GM23338 (cell line): Measurements from ENCODE around the gene USP24. TPM values are rescaled to one million over a fixed set of nuclear protein-coding genes. Genes with fewer than 3 reads are reported as not detected.
A peak's percentile ranks its signal among the peaks of the same experiment; 100 is the strongest.

Experiments
- ATAC-seq: fragments of 200-7000 bp; cut with Tn5 transposase; 3 replicates; pipeline ENCODE4 v1.9.1; 2020
- DNase-seq: peaks from one replicate; pipeline ENCODE4 v3.0.0-alpha.2; 2015; ENCODE audit warnings: low spot score
- H2AFZ ChIP-seq: fragments of 200-600 bp; sonication (generic); 2 replicates; pipeline ENCODE4 v1.8.0; 2016; ENCODE audit warnings: antibody characterized with exemption, mild to moderate bottlenecking, moderate library complexity
- H3F3A ChIP-seq: fragments of 200-600 bp; sonication (generic); replicated peaks from 2 replicates; pipeline ENCODE4 v1.8.0; 2017; ENCODE audit warnings: antibody characterized with exemption, mixed run types, low read depth
- H3K27ac ChIP-seq: fragments of 200-600 bp; sonication (generic); 2 replicates; pipeline ENCODE4 v1.6.1; 2016; ENCODE audit warnings: low read depth
- H3K27me3 ChIP-seq: fragments of 200-600 bp; sonication (generic); 2 replicates; pipeline ENCODE4 v1.8.0; 2016; ENCODE audit warnings: mild to moderate bottlenecking, mixed run types, moderate library complexity; ENCODE audit not compliant: insufficient read depth
- H3K36me3 ChIP-seq: fragments of 200-600 bp; sonication (generic); 2 replicates; pipeline ENCODE4 v1.8.0; 2016; ENCODE audit warnings: mild to moderate bottlenecking; ENCODE audit not compliant: insufficient read depth
- H3K4me1 ChIP-seq: fragments of 200-600 bp; sonication (generic); 2 replicates; pipeline ENCODE4 v1.8.0; 2016; ENCODE audit warnings: mild to moderate bottlenecking, moderate library complexity; ENCODE audit not compliant: insufficient read depth
- H3K4me2 ChIP-seq: fragments of 200-600 bp; sonication (generic); 2 replicates; pipeline ENCODE4 v1.7.1; 2017; ENCODE audit warnings: mixed run types
- H3K4me3 ChIP-seq: fragments of 200-600 bp; sonication (generic); 2 replicates; pipeline ENCODE4 v1.6.1; 2016; ENCODE audit warnings: mixed run types
- H3K79me2 ChIP-seq: fragments of 200-600 bp; sonication (generic); replicated peaks from 2 replicates; pipeline ENCODE4 v1.8.0; 2017; ENCODE audit warnings: mild to moderate bottlenecking; ENCODE audit not compliant: insufficient read depth
- H3K9me2 ChIP-seq: fragments of 200-600 bp; sonication (generic); 2 replicates; pipeline ENCODE4 v1.8.0; 2017; ENCODE audit not compliant: insufficient read depth
- H4K20me1 ChIP-seq: fragments of 200-600 bp; sonication (generic); replicated peaks from 2 replicates; pipeline ENCODE4 v1.8.0; 2017; ENCODE audit warnings: mild to moderate bottlenecking; ENCODE audit not compliant: insufficient read depth
- H3K27ac Mint-ChIP-seq: 2 replicates; pipeline ENCODE4 v1.8.0; 2020; ENCODE audit warnings: inconsistent platforms, mild to moderate bottlenecking, moderate library complexity, mixed read lengths
- H3K27me3 Mint-ChIP-seq: 3 replicates; pipeline ENCODE4 v1.8.0; 2022; ENCODE audit warnings: low read depth, mild to moderate bottlenecking, moderate library complexity, mixed read lengths, inconsistent platforms; ENCODE audit not compliant: insufficient read depth, poor library complexity
- H3K36me3 Mint-ChIP-seq: 3 replicates; pipeline ENCODE4 v1.8.0; 2021; ENCODE audit warnings: low read depth, mild to moderate bottlenecking, inconsistent platforms, moderate library complexity, mixed read lengths
- H3K4me1 Mint-ChIP-seq: 3 replicates; pipeline ENCODE4 v1.8.0; 2020; ENCODE audit warnings: mild to moderate bottlenecking, inconsistent platforms, mixed read lengths
- H3K4me3 Mint-ChIP-seq: 3 replicates; pipeline ENCODE4 v1.8.0; 2021; ENCODE audit warnings: moderate library complexity, mild to moderate bottlenecking, inconsistent platforms, mixed read lengths
- H3K9me3 Mint-ChIP-seq: 3 replicates; pipeline ENCODE4 v1.8.0; 2020; ENCODE audit warnings: moderate library complexity, mild to moderate bottlenecking, inconsistent platforms, mixed read lengths
- CREB1 ChIP-seq: fragments of 250-450 bp; sonication (Bioruptor Pico); IDR thresholded peaks from 2 replicates; pipeline ENCODE4 v1.5.0; 2020; ENCODE audit warnings: low read depth, mild to moderate bottlenecking, moderate library complexity
- EZH2phosphoT487 ChIP-seq: fragments of 200-600 bp; sonication (generic); IDR thresholded peaks from one replicate; pipeline ENCODE4 v1.8.1; 2018; ENCODE audit warnings: antibody characterized with exemption; ENCODE audit not compliant: unreplicated experiment
- JUNB ChIP-seq: IDR thresholded peaks from one replicate; pipeline ENCODE4 v1.6.1; 2016; ENCODE audit warnings: antibody characterized with exemption; ENCODE audit not compliant: unreplicated experiment
- POLR2AphosphoS5 ChIP-seq: IDR thresholded peaks from 2 replicates; pipeline ENCODE4 v1.6.1; 2016; ENCODE audit warnings: antibody characterized with exemption, low read depth
- ZNF114 ChIP-seq: fragments of 250-450 bp; sonication (Bioruptor Pico); IDR thresholded peaks from 2 replicates; pipeline ENCODE4 v1.5.0; 2020; ENCODE audit warnings: mild to moderate bottlenecking, moderate library complexity
- ZNF331 ChIP-seq: fragments of 250-450 bp; sonication (Bioruptor Pico); IDR thresholded peaks from 2 replicates; pipeline ENCODE4 v1.5.0; 2020; ENCODE audit warnings: low read depth, mild to moderate bottlenecking, moderate library complexity
- ZNF462 ChIP-seq: fragments of 250-450 bp; sonication (Bioruptor Pico); IDR thresholded peaks from 2 replicates; pipeline ENCODE4 v1.5.0; 2020; ENCODE audit warnings: mild to moderate bottlenecking, moderate library complexity
- polyA plus RNA-seq: library from polyadenylated mRNA; unstranded; fragments of >200 nt; fragmentation: Nextera tagmentation; extraction: Ambion mirVana; gene quantifications from 2 replicates; pipeline ENCODE4 v1.2.1, GENCODE V29; 2016
- total RNA-seq: library from RNA; depleted of rRNA; stranded (reverse); fragments of >200 nt; shearing (Covaris generic); gene quantifications from 2 replicates; pipeline ENCODE4 v1.2.3, GENCODE V29; 2014
- TF ChIP-seq, protein P1 (sequence below): IDR thresholded peaks from one replicate; pipeline ENCODE4 v1.6.1; 2018; ENCODE audit warnings: antibody characterized with exemption; ENCODE audit not compliant: unreplicated experiment

The USP24 gene
- total and polyA plus RNA-seq, 2 experiments from 2014 or later, result 12.1 to 32.6 TPM

DNA sequence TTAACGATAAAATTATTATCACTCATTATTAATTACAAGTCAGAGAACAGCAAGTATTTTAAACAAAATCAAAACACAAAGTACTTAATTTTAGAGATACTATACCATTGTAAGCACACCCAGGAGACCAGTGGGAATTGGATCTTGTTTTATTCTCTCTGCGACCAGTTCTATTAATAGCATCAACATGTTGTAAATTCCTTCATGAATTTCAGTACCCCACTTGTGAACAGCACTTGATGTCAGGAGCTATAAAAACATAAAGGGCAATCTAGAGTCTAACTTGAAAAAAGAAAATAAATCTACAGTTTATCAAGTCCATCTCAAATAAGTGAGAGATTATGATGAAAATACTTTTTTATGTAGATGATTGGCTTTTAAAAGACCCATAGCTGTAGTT is 42.9 kb downstream of the USP24 start:
- Histone ChIP-seq H3K79me2 (no peaks in the 10 kb centered on the region), H3K9me2 (no peaks in the 10 kb centered on the region), H3K36me3 (no peaks in the 10 kb centered on the region; the same call in 1 of the 2 replicates), H3F3A (no peaks in the 10 kb centered on the region), H4K20me1 (no peaks in the 10 kb centered on the region), H3K4me2 (no peak overlapping the region), H3K4me1 (peaks cover 19% of the 10 kb centered on the region), H3K27ac (no peak overlapping the region), H3K27me3 (no peaks in the 10 kb centered on the region), H3K4me3 (no peak overlapping the region), H2AFZ (no peak overlapping the region)
- peaks cover 4% of the 10 kb centered on the region for H3K27me3 Mint-ChIP-seq
- no peaks in the 10 kb centered on the region for H3K9me3 Mint-ChIP-seq
- DNase-seq (peak; percentile 18), ATAC-seq (no peak)
- H3K27ac Mint-ChIP-seq, result no peak overlapping the region
- no peak overlapping the region for H3K4me3 Mint-ChIP-seq
- no peak for TF ChIP-seq CREB1
- TF ChIP-seq, protein P1, sequence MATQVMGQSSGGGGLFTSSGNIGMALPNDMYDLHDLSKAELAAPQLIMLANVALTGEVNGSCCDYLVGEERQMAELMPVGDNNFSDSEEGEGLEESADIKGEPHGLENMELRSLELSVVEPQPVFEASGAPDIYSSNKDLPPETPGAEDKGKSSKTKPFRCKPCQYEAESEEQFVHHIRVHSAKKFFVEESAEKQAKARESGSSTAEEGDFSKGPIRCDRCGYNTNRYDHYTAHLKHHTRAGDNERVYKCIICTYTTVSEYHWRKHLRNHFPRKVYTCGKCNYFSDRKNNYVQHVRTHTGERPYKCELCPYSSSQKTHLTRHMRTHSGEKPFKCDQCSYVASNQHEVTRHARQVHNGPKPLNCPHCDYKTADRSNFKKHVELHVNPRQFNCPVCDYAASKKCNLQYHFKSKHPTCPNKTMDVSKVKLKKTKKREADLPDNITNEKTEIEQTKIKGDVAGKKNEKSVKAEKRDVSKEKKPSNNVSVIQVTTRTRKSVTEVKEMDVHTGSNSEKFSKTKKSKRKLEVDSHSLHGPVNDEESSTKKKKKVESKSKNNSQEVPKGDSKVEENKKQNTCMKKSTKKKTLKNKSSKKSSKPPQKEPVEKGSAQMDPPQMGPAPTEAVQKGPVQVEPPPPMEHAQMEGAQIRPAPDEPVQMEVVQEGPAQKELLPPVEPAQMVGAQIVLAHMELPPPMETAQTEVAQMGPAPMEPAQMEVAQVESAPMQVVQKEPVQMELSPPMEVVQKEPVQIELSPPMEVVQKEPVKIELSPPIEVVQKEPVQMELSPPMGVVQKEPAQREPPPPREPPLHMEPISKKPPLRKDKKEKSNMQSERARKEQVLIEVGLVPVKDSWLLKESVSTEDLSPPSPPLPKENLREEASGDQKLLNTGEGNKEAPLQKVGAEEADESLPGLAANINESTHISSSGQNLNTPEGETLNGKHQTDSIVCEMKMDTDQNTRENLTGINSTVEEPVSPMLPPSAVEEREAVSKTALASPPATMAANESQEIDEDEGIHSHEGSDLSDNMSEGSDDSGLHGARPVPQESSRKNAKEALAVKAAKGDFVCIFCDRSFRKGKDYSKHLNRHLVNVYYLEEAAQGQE, result peak; percentile 29
- H3K36me3 Mint-ChIP-seq, result peaks cover 17% of the 10 kb centered on the region
- peaks cover 36% of the 10 kb centered on the region for H3K4me1 Mint-ChIP-seq

DNA sequence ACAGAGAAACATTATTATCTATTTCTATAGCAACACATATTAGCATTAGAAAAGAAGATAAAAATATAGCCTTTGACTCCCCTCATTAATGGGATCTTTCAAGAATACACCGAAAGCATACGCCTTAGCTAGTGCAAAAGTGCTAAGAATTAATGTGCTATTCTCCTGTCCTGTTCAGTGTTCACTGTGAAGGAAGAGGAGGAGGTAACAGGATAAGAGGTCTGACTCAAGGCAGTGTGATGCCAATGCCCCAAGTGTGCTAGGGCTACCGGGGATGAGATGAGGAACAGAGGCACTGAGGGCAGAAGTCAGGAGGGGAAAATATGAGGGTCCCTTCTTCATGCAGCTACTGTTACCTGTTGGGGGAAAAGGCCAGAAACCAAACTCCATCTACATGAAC is 43.5 kb downstream of the USP24 start:
- Histone ChIP-seq H3K27ac (no peak overlapping the region), H3K4me3 (no peak overlapping the region)
- H3K27ac Mint-ChIP-seq, result no peak overlapping the region
- TF ChIP-seq ZNF114 (CRISPR knock-in tag) (no peak), EZH2phosphoT487 (no peak), CREB1 (no peak), ZNF331 (CRISPR knock-in tag) (no peak), POLR2AphosphoS5 (no peak), JUNB (no peak), ZNF462 (CRISPR knock-in tag) (no peak)
- TF ChIP-seq, protein P1, result no peak

More for the DNA sequence above, 43.5 kb downstream of the USP24 start:
- H2AFZ ChIP-seq, result no peak overlapping the region
- no peak overlapping the region for H3K4me2 ChIP-seq
- Mint-ChIP-seq H3K27me3 (peaks cover 4% of the 10 kb centered on the region), H3K4me3 (no peak overlapping the region), H3K4me1 (peaks cover 40% of the 10 kb centered on the region), H3K36me3 (peaks cover 17% of the 10 kb centered on the region), H3K9me3 (no peaks in the 10 kb centered on the region)
- DNase-seq, result no peak
- no peaks in the 10 kb centered on the region for H4K20me1 ChIP-seq
- no peak for ATAC-seq
- no peaks in the 10 kb centered on the region for H3K9me2 ChIP-seq
- no peaks in the 10 kb centered on the region; the same call in 1 of the 2 replicates for H3K36me3 ChIP-seq
- H3K4me1 ChIP-seq, result peaks cover 19% of the 10 kb centered on the region
- no peaks in the 10 kb centered on the region for H3K27me3 ChIP-seq
- H3F3A ChIP-seq, result no peaks in the 10 kb centered on the region
- no peaks in the 10 kb centered on the region for H3K79me2 ChIP-seq
